Measurements from ENCODE around the gene KLHL35. TPM values are rescaled to one million over a fixed set of nuclear protein-coding genes. Genes with fewer than 3 reads are reported as not detected.
"Not testable (repeated sequence)": the region's sequence is repeated elsewhere in the genome, so short reads cannot be mapped to it uniquely, and the experiment has no call there.

Gene KLHL35
- total and polyA plus RNA-seq, 2 donors from 2014 or later = 0.26 to 1.8 TPM

GRCh38 chr11:75413864-75414263 lies 19.1 kb downstream of the KLHL35 start:
- H3K4me1 ChIP-seq (ENCODE audit: control insufficient read depth in 2 of 3, insufficient read depth in 2 of 3, low read depth in 1 of 3, low read length in 3 of 3) = no peaks in the 10 kb centered on the region
- no peaks in the 10 kb centered on the region for H3K27me3 ChIP-seq (ENCODE audit: control insufficient read depth, insufficient read depth, low read length)
- H3K36me3 ChIP-seq (ENCODE audit: control insufficient read depth in 2 of 3, insufficient read depth in 3 of 3, low read length in 3 of 3) = peaks cover 0 to 8% (median 0%) of the 10 kb centered on the region in 3 donors
- peak in 2 of 5 donors; percentile 32 to 42 for DNase-seq
- TF ChIP-seq CTCF (IDR thresholded peaks at IDR 0.05; ENCODE audit: borderline replicate concordance, extremely low read depth, insufficient read depth) = no peak
- H3K27ac ChIP-seq (ENCODE audit: low read depth in 2 of 2, low read length in 2 of 2) = no peak overlapping the region
- intact Hi-C loops (cut with DNase I) = no loop called here
- no peak for FAIRE-seq
- no peak overlapping the region for H3K9ac ChIP-seq (ENCODE audit: low read length in 3 of 3)
- no peaks in the 10 kb centered on the region for H3K9me3 ChIP-seq (ENCODE audit: control insufficient read depth in 2 of 3, insufficient read depth in 1 of 3, low read length in 3 of 3)
- H3K4me3 ChIP-seq (ENCODE audit: low read length in 3 of 3) = no peak overlapping the region

GRCh38 chr11:75413146-75413545 lies 19.9 kb downstream of the KLHL35 start:
- H3K4me1 ChIP-seq (ENCODE audit: control insufficient read depth in 2 of 3, insufficient read depth in 2 of 3, low read depth in 1 of 3, low read length in 3 of 3); H3K9me3 ChIP-seq (ENCODE audit: control insufficient read depth in 2 of 3, insufficient read depth in 1 of 3, low read length in 3 of 3); H3K36me3 ChIP-seq (ENCODE audit: control insufficient read depth in 2 of 3, insufficient read depth in 3 of 3, low read length in 3 of 3); DNase-seq; H3K27me3 ChIP-seq (ENCODE audit: control insufficient read depth, insufficient read depth, low read length); H3K4me3 ChIP-seq (ENCODE audit: low read length in 3 of 3); intact Hi-C loops (cut with DNase I); FAIRE-seq; H3K9ac ChIP-seq (ENCODE audit: low read length in 3 of 3); H3K27ac ChIP-seq (ENCODE audit: low read depth in 2 of 2, low read length in 2 of 2): not testable (repeated sequence)

GRCh38 chr11:75409971-75410370 lies 23.0 kb downstream of the KLHL35 start:
- H3K4me3 ChIP-seq (ENCODE audit: low read length in 3 of 3); H3K27ac ChIP-seq (ENCODE audit: low read depth in 2 of 2, low read length in 2 of 2); intact Hi-C loops (cut with DNase I); FAIRE-seq; H3K4me1 ChIP-seq (ENCODE audit: control insufficient read depth in 2 of 3, insufficient read depth in 2 of 3, low read depth in 1 of 3, low read length in 3 of 3); H3K9me3 ChIP-seq (ENCODE audit: control insufficient read depth in 2 of 3, insufficient read depth in 1 of 3, low read length in 3 of 3); DNase-seq; H3K27me3 ChIP-seq (ENCODE audit: control insufficient read depth, insufficient read depth, low read length); H3K9ac ChIP-seq (ENCODE audit: low read length in 3 of 3): not testable (repeated sequence)
- peaks cover 4 to 28% (median 11%) of the 10 kb centered on the region in 3 donors for H3K36me3 ChIP-seq (ENCODE audit: control insufficient read depth in 2 of 3, insufficient read depth in 3 of 3, low read length in 3 of 3)

GRCh38 chr11:75408957-75409219 lies 24.1 kb downstream of the KLHL35 start:
- no peak for FAIRE-seq

More at GRCh38 chr11:75408957-75409219, 24.1 kb downstream of the KLHL35 start:
- no peak for DNase-seq
- Histone ChIP-seq H3K4me1 (ENCODE audit: control insufficient read depth in 2 of 3, insufficient read depth in 2 of 3, low read depth in 1 of 3, low read length in 3 of 3) (no peaks in the 10 kb centered on the region), H3K36me3 (ENCODE audit: control insufficient read depth in 2 of 3, insufficient read depth in 3 of 3, low read length in 3 of 3) (peaks cover 9 to 36% (median 17%) of the 10 kb centered on the region in 3 donors), H3K9me3 (ENCODE audit: control insufficient read depth in 2 of 3, insufficient read depth in 1 of 3, low read length in 3 of 3) (no peaks in the 10 kb centered on the region), H3K4me3 (ENCODE audit: low read length in 3 of 3) (no peak overlapping the region), H3K27me3 (ENCODE audit: control insufficient read depth, insufficient read depth, low read length) (no peaks in the 10 kb centered on the region), H3K27ac (ENCODE audit: low read depth in 2 of 2, low read length in 2 of 2) (no peak overlapping the region), H3K9ac (ENCODE audit: low read length in 3 of 3) (no peak overlapping the region)
- no peak for TF ChIP-seq CTCF (IDR thresholded peaks at IDR 0.05; ENCODE audit: borderline replicate concordance, extremely low read depth, insufficient read depth)
- intact Hi-C loops (cut with DNase I) = no loop called here
